Activated CD8-positive, alpha-beta memory T cell treated with anti-CD3 and anti-CD28 coated beads, Interleukin-2, amount 50 U/mL, for 1 hour (primary cell): ENCODE measurements around the gene TECR.
"Not testable (repeated sequence)": the region's sequence is repeated elsewhere in the genome, so short reads cannot be mapped to it uniquely, and the experiment has no call there.

Source experiments
- DNase-seq: peaks from one replicate; pipeline ENCODE4 v3.0.0-alpha.2; 2020; ENCODE audit errors: extremely low read depth

The TECR gene

DNA sequence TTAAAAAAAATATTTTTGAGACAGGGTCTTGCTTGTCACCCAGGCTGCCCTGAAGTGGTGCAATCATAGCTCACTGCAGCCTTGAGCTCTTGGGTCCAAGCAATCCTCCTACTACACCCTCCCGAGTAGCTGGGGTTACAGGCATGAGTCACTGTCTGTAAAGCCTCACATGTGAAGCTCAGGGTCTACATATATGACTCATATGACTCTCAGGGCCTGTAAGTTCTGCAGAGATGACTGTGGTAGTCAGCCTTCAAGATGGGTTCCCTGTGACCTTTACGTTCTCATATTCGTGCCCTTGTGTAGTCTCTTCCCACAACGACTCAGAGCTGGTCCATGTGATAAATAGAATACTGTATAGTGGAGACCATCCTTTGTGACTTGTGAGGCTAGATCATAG is 60.0 kb downstream of the TECR start:
- not testable (repeated sequence) for DNase-seq

DNA sequence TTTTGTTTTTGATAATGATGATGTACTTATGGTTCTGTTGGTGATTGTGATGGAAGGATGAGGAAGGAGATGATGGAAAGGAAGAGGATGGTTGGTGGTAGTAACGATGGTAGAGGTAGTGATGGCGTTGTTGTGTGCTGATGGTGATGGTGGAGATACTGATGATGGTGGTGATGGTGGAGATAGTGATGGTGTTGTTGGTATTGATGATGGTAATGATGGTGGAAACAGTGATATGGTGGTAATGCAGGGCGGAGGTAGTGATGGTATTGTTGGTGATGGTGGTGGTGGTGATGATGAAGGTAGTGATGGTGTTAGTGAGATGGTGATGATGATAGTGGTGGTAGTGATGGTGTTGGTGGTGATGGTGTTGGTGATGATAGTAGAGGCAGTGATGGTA is 66.2 kb downstream of the TECR start:
- DNase-seq, result no peak

DNA sequence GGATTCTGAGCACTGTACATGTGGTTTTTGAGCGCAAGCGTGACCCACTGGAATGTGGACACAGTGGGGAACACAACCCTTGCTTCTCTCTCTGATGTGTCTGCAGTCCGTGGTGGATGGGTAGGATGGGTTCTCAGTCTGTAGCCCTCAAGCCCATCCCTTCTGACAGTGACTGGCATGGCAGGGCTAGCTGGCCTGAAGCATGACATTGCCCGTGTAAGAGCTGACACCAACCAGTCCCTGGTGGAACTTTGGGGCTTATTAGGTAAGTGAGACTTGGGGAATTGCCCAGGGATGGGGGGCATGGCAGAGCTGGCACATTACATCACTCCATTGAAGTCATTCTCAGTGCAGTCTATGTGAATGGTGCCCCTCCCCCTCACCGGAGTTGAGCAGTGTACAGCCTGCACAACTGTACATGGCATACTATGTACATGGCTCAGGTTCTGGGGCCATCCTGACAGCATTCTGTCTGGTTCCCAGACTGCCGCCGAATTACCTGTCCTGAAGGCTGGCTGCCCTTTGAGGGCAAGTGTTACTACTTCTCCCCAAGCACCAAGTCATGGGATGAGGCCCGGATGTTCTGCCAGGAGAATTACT is 70.3 kb downstream of the TECR start:
- no peak for DNase-seq

DNA sequence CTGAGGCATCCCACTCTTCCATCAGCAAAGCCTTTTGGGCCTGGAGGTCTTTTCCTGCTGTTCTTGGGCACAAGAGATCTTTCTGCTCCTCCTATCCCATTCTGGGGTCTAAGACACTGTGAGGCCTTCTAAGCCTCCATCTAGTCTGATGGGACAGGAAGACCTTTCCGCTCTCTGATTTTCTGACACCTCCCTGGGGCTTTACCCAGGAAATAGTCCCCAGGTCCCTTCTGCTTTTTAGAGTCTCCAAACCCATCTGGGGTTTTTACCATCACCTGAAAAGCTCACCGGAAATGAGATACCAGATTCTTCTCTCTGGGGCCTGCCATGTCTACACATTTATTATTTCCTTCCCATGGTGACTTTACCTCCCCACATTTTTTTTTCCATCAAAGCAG is 74.6 kb downstream of the TECR start:
- DNase-seq, result no peak

DNA sequence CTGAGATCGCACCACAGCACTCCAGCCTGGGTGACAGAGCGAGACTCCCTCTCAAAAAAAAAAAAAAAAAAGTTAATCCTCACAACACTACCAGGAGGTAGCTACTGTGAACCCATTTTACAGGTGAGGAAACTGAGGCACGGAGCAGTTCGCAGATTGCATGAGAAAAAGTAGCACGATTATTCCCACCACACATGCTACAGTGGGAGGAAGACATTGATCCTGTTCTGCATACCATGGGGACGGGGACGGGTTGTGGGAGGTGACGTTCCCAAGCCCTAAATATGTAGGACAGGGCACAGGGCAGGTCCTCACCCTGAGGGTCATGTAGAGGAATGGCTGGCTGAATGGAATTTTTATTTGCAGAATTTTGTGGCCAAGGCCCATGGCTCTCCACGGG is 77.2 kb downstream of the TECR start:
- DNase-seq, result no peak

DNA sequence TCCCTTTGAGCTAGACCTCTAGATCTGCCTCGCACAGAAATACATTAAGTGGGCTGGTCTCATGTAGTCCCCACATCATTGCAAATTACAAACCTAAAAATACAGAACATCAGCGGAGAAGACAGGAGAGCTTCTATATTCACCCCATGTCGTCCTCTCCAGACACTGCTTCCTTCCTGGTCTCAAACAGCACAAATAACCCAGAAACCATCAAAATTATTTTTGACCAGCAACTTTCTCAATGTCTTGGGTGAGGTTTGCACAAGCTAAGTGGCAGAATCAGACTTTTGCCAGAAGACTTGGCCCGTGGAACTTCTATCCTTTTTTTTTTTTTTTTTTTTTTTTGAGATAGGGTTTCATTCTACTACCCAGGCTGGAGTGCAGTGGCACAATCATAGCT is 81.7 kb downstream of the TECR start:
- no peak for DNase-seq

DNA sequence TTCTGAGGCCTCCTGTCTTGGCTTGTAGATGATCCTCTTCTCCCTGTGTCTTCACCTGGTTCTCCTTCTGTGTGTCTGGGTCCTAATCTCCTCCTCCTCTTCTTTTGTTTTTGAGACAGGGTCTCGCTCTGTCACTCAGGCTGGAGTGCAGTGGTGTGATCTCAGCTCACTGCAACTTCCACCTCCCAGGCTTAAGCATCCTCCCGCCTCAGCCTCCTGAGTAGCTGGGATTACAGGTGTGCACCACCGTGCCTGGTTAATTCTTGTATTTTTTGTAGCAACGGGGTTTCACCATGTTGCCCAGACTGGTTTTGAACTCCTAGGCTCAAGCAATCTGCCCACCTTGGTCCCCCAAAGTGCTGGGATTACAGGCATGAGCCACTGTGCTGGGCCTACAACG is 82.8 kb downstream of the TECR start:
- not testable (repeated sequence) for DNase-seq

DNA sequence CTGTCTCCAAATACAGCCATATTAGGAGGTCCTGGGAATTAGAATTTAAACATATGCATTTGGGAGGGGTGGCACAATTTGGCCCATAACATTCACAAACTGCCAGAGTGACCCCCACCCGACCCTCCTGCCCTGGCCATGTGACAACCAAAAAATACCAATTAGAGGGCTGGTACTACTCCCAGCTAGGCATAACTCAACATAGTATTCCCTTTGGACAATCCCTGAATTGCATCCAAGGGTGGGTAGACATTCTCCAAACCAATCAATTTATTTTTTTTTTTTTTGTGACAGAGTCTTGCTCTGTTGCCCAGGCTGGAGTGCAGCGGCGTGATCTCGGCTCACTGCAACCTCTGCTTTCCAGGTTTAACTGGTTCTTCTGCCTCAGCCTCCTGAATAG is 83.3 kb downstream of the TECR start:
- DNase-seq, result no peak

DNA sequence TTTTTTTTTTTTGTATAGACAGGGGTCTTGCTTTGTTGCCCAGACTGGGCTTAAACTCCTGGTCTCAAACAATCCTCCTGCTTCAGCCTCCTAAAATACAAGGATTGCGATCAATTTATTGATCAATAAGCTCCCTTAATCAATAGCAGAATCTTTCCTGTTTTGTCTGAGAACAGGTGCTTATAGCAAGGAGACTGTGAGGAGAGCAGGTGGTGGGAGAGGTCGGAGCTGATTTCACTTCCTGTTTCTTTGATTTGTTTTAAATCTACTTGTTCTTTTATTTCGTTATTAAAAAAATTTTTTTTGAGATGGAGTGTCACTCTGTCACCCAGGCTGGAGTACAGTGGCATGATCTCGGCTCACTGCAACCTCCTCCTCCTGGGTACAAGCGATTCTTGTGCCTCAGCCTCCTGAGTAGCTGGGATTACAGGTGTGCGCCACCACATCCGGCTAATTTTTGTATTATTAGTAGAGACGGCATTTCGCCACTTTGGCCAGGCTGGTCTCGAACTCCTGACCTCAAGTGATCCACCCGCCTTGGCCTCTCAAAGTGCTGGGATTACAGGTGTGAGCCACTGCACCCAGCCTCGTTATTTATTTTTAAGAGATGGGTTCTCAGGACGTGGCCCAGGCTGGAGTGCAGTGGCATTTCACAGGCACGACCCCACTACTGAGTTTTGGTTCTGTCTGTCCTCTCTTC is 84.2 kb downstream of the TECR start:
- DNase-seq, result not testable (repeated sequence)

DNA sequence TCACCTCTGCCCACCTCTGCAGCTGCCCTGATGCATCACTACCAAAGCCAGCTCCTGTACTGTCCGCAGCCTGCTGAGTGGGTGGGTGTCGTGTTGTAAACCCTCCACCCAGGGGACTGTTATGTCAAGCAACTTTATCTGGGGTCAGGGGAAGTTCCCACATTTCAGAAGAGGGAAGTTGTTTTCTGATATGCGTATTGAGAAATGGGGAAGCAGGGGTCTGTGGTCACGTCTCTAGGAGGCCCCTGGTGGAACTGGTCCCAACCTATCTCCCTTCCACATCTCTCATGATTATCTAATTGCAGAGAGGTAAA is 84.7 kb downstream of the TECR start:
- DNase-seq, result no peak
